HEK293 (cell line): ENCODE measurements around the gene VIP.

Experiments
- KLF9 ChIP-seq: fragments of 450-650 bp; formaldehyde crosslinking; IDR thresholded peaks from 2 replicates; pipeline ENCODE4 v1.5.1; 2016; ENCODE audit warnings: missing biosample characterization, missing genetic modification characterization, low read depth
- YY1 ChIP-seq: fragments of 450-650 bp; formaldehyde crosslinking; IDR thresholded peaks from 2 replicates; pipeline ENCODE4 v1.5.1; 2018; ENCODE audit warnings: missing biosample characterization, missing genetic modification characterization
- ZNF239 ChIP-seq: fragments of 450-650 bp; formaldehyde crosslinking; IDR thresholded peaks from 2 replicates; pipeline ENCODE4 v1.5.1; 2016; ENCODE audit warnings: missing biosample characterization, missing genetic modification characterization
- ZNF335 ChIP-seq: fragments of 450-650 bp; formaldehyde crosslinking; conservative IDR thresholded peaks from 2 replicates; pipeline ENCODE4 v1.5.1; 2016; ENCODE audit warnings: missing biosample characterization, missing genetic modification characterization
- ZNF660 ChIP-seq: fragments of 450-650 bp; IDR thresholded peaks from 2 replicates; pipeline ENCODE4 v1.5.1; 2018; ENCODE audit warnings: missing biosample characterization, mild to moderate bottlenecking, missing genetic modification characterization
- ZNF76 ChIP-seq: fragments of 450-650 bp; formaldehyde crosslinking; IDR thresholded peaks from 2 replicates; pipeline ENCODE4; 2016; ENCODE audit warnings: low read depth, missing biosample characterization, missing genetic modification characterization, borderline replicate concordance
- ZSCAN30 ChIP-seq: fragments of 450-650 bp; IDR thresholded peaks from 2 replicates; pipeline ENCODE4 v1.5.1; 2018; ENCODE audit warnings: missing biosample characterization, mild to moderate bottlenecking, missing genetic modification characterization, moderate library complexity
- TF ChIP-seq, protein P1 (sequence below): fragments of 450-650 bp; formaldehyde crosslinking; IDR thresholded peaks from 2 replicates; pipeline ENCODE4 v1.5.1; 2016; ENCODE audit warnings: missing biosample characterization, missing genetic modification characterization
- TF ChIP-seq, protein P2 (sequence below): fragments of 450-650 bp; formaldehyde crosslinking; IDR thresholded peaks from 2 replicates; pipeline ENCODE4 v1.5.1; 2016; ENCODE audit warnings: missing biosample characterization, missing genetic modification characterization, low read depth
- TF ChIP-seq, protein P3 (sequence below): fragments of 450-650 bp; formaldehyde crosslinking; IDR thresholded peaks from 2 replicates; pipeline ENCODE4 v1.5.1; 2016; ENCODE audit warnings: missing biosample characterization, missing genetic modification characterization
- TF ChIP-seq, protein P4 (sequence below): sonication (generic); formaldehyde crosslinking; IDR thresholded peaks from 2 replicates; pipeline ENCODE4 v1.8.1; 2022; ENCODE audit warnings: mild to moderate bottlenecking, moderate library complexity, missing genetic modification reagents

DNA sequence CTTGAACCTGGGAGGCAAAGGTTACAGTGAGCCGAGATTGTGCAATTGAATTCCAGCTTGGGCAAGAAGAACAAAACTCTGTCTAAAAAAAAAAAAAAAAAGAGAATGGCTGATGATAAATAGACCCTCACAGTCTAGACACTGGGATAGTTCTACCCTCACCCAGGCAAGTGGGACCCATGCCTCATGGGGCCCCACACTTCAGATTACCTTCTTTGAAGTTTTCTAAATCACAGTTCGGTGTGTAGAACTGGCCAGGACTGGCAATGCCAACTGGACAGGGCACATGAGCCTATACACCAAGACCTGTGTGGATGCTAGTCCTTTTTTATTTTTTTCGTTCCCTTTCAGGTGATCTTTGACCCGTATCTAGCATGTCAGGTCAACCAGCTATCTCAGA, 24.3 kb upstream of the VIP start:
- no peak for TF ChIP-seq ZSCAN30
- TF ChIP-seq YY1 (tag by site-specific recombination), result no peak
- no peak for TF ChIP-seq KLF9 (tag by site-specific recombination)
- TF ChIP-seq ZNF239 (tag by site-specific recombination), result no peak
- TF ChIP-seq, protein P1, sequence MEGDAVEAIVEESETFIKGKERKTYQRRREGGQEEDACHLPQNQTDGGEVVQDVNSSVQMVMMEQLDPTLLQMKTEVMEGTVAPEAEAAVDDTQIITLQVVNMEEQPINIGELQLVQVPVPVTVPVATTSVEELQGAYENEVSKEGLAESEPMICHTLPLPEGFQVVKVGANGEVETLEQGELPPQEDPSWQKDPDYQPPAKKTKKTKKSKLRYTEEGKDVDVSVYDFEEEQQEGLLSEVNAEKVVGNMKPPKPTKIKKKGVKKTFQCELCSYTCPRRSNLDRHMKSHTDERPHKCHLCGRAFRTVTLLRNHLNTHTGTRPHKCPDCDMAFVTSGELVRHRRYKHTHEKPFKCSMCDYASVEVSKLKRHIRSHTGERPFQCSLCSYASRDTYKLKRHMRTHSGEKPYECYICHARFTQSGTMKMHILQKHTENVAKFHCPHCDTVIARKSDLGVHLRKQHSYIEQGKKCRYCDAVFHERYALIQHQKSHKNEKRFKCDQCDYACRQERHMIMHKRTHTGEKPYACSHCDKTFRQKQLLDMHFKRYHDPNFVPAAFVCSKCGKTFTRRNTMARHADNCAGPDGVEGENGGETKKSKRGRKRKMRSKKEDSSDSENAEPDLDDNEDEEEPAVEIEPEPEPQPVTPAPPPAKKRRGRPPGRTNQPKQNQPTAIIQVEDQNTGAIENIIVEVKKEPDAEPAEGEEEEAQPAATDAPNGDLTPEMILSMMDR, result no peak
- no peak for TF ChIP-seq ZNF660 (tag by site-specific recombination)
- no peak for TF ChIP-seq ZNF335 (tag by site-specific recombination)
- TF ChIP-seq, protein P2, sequence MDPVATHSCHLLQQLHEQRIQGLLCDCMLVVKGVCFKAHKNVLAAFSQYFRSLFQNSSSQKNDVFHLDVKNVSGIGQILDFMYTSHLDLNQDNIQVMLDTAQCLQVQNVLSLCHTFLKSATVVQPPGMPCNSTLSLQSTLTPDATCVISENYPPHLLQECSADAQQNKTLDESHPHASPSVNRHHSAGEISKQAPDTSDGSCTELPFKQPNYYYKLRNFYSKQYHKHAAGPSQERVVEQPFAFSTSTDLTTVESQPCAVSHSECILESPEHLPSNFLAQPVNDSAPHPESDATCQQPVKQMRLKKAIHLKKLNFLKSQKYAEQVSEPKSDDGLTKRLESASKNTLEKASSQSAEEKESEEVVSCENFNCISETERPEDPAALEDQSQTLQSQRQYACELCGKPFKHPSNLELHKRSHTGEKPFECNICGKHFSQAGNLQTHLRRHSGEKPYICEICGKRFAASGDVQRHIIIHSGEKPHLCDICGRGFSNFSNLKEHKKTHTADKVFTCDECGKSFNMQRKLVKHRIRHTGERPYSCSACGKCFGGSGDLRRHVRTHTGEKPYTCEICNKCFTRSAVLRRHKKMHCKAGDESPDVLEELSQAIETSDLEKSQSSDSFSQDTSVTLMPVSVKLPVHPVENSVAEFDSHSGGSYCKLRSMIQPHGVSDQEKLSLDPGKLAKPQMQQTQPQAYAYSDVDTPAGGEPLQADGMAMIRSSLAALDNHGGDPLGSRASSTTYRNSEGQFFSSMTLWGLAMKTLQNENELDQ (tag by site-specific recombination), result no peak
- TF ChIP-seq, protein P3, sequence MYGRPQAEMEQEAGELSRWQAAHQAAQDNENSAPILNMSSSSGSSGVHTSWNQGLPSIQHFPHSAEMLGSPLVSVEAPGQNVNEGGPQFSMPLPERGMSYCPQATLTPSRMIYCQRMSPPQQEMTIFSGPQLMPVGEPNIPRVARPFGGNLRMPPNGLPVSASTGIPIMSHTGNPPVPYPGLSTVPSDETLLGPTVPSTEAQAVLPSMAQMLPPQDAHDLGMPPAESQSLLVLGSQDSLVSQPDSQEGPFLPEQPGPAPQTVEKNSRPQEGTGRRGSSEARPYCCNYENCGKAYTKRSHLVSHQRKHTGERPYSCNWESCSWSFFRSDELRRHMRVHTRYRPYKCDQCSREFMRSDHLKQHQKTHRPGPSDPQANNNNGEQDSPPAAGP (tag by site-specific recombination), result no peak
- TF ChIP-seq ZNF76 (tag by site-specific recombination), result no peak
- TF ChIP-seq, protein P4, sequence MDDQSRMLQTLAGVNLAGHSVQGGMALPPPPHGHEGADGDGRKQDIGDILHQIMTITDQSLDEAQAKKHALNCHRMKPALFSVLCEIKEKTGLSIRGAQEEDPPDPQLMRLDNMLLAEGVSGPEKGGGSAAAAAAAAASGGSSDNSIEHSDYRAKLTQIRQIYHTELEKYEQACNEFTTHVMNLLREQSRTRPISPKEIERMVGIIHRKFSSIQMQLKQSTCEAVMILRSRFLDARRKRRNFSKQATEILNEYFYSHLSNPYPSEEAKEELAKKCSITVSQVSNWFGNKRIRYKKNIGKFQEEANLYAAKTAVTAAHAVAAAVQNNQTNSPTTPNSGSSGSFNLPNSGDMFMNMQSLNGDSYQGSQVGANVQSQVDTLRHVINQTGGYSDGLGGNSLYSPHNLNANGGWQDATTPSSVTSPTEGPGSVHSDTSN (CRISPR knock-in tag), result no peak
